Gastroesophageal sphincter (tissue), 4 donors: Measurements from ENCODE around the gene CHCHD6. TPM values are rescaled to one million over a fixed set of nuclear protein-coding genes. Genes with fewer than 3 reads are reported as not detected.

Experiments
- ATAC-seq: fragments of 150-250 bp; one replicate; pipeline ENCODE4 v1.9.1; 2016; ENCODE audit warnings: mild to moderate bottlenecking, moderate library complexity
- H3K27ac ChIP-seq, 4 donors: fragments of 200-600 bp; sonication (generic) in 3 of 4; 1 replicate in 3 of 4; 2 replicates in 1 of 4; pipeline ENCODE4 v1.5.1; 2016 to 2019
- H3K27me3 ChIP-seq: fragments of 200-600 bp; sonication (generic); one replicate; pipeline ENCODE4 v1.5.1; 2019
- H3K36me3 ChIP-seq, 2 donors: fragments of 200-600 bp; sonication (generic); one replicate each; pipeline ENCODE4 v1.5.1; 2019; ENCODE audit warnings: control low read depth in 1 of 2
- H3K4me1 ChIP-seq, 3 donors: fragments of 200-600 bp; sonication (generic); 1 replicate in 2 of 3; 2 replicates in 1 of 3; pipeline ENCODE4 v1.5.1; 2016 to 2019; ENCODE audit warnings: control low read depth in 2 of 3
- H3K4me3 ChIP-seq, 2 donors: fragments of 200-600 bp; sonication (generic); one replicate each; pipeline ENCODE4 v1.5.1; 2019; ENCODE audit warnings: mild to moderate bottlenecking in 1 of 2, moderate library complexity in 1 of 2
- H3K9me3 ChIP-seq, 3 donors: fragments of 200-600 bp; sonication (generic); one replicate each; pipeline ENCODE4 v1.5.1; 2017 to 2019; ENCODE audit warnings: control low read depth in 2 of 3
- CTCF ChIP-seq, 4 experiments: fragments of 200-600 bp in 2 of 4; fragments of 450-650 bp in 2 of 4; sonication (generic) in 1 of 4; IDR thresholded peaks; one replicate each; pipeline ENCODE4 v1.5.1; 2017 to 2019; ENCODE audit warnings: antibody characterized with exemption in 4 of 4, mild to moderate bottlenecking in 2 of 4, moderate library complexity in 2 of 4
- EP300 ChIP-seq: sonication (generic); formaldehyde crosslinking; IDR thresholded peaks from one replicate; pipeline ENCODE4 v1.6.1; 2017; ENCODE audit warnings: antibody characterized with exemption, mild to moderate bottlenecking
- POLR2A ChIP-seq, 2 donors: fragments of 450-650 bp; IDR thresholded peaks; one replicate each; pipeline ENCODE4 v1.6.1; 2017; ENCODE audit warnings: antibody characterized with exemption in 2 of 2, mild to moderate bottlenecking in 2 of 2, moderate library complexity in 1 of 2
- POLR2AphosphoS5 ChIP-seq: sonication (generic); formaldehyde crosslinking; IDR thresholded peaks from one replicate; pipeline ENCODE4 v1.6.1; 2017; ENCODE audit warnings: antibody characterized with exemption
- WGBS, 2 donors: methylation state at CpG; one replicate each; pipeline ENCODE4 v1.1.5; 2018; ENCODE audit warnings: low coverage in 1 of 2; 5-methylcytosine and 5-hydroxymethylcytosine counted together
- total RNA-seq, 4 donors: library from RNA; depleted of rRNA; stranded (reverse); fragments of >200 nt; gene quantifications; one replicate each; pipeline ENCODE4 v1.1.0, GENCODE V29; 2016

CHCHD6 gene
- total RNA-seq, 4 donors from 2014 or later = 8.5 to 37.2 (median 15.2) TPM

- H3K9me3 ChIP-seq = no peaks in the 10 kb centered on the region
- H3K4me1 ChIP-seq = peaks cover 0 to 8% (median 0%) of the 10 kb centered on the region in 3 donors
- no peaks in the 10 kb centered on the region for H3K27me3 ChIP-seq
- TF ChIP-seq POLR2A (IDR thresholded peaks at IDR 0.05) = no peak
- peaks cover 0 to 2% of the 10 kb centered on the region in 2 donors for H3K36me3 ChIP-seq
- no peak overlapping the region for H3K27ac ChIP-seq
- no peak for ATAC-seq
- H3K4me3 ChIP-seq = no peak overlapping the region
- WGBS, 2 donors = 90% methylated on average over 1 of the region's 2 CpGs; no CpG with 5 or more reads in 1 of the 2 donors
Observed at GRCh38 chr3:126937533-126937932, 233.5 kb downstream of the CHCHD6 start.

- Histone ChIP-seq H3K4me3 (no peak overlapping the region), H3K9me3 (no peaks in the 10 kb centered on the region), H3K27me3 (no peaks in the 10 kb centered on the region), H3K36me3 (peaks cover 0 to 6% of the 10 kb centered on the region in 2 donors), H3K27ac (no peak overlapping the region), H3K4me1 (peaks cover 0 to 4% (median 0%) of the 10 kb centered on the region in 3 donors)
- ATAC-seq = no peak
- TF ChIP-seq CTCF (IDR thresholded peaks at IDR 0.05) = no peak
- no peak for TF ChIP-seq POLR2AphosphoS5
- TF ChIP-seq POLR2A (IDR thresholded peaks at IDR 0.05) = no peak
- TF ChIP-seq EP300 = no peak
- WGBS, 2 donors = 67 to 78% methylated on average over 1 to 5 of the region's 7 CpGs
Observed at GRCh38 chr3:126937973-126938372, 233.9 kb downstream of the CHCHD6 start.

GRCh38 chr3:126938520-126939337 is 234.7 kb downstream of the CHCHD6 start:
- Histone ChIP-seq H3K4me3 (no peak overlapping the region), H3K4me1 (peaks cover 0 to 4% (median 0%) of the 10 kb centered on the region in 3 donors), H3K36me3 (peaks cover 0 to 7% of the 10 kb centered on the region in 2 donors), H3K27me3 (no peaks in the 10 kb centered on the region), H3K27ac (no peak overlapping the region), H3K9me3 (no peaks in the 10 kb centered on the region)
- WGBS, 2 donors = 67 to 74% methylated on average over 3 of the region's 8 CpGs
- TF ChIP-seq POLR2A (IDR thresholded peaks at IDR 0.05) (no peak), CTCF (IDR thresholded peaks at IDR 0.05) (no peak), POLR2AphosphoS5 (no peak), EP300 (no peak)
- no peak for ATAC-seq

GRCh38 chr3:126939338-126939718 is 235.3 kb downstream of the CHCHD6 start:
- H3K9me3 ChIP-seq = no peaks in the 10 kb centered on the region
- peaks cover 0 to 4% (median 0%) of the 10 kb centered on the region in 3 donors for H3K4me1 ChIP-seq
- no peak for TF ChIP-seq POLR2AphosphoS5
- TF ChIP-seq CTCF (IDR thresholded peaks at IDR 0.05) = no peak
- no peak for TF ChIP-seq EP300
- TF ChIP-seq POLR2A (IDR thresholded peaks at IDR 0.05) = no peak
- no peak overlapping the region for H3K27ac ChIP-seq
- H3K27me3 ChIP-seq = no peaks in the 10 kb centered on the region
- no peak overlapping the region for H3K4me3 ChIP-seq
- ATAC-seq = no peak
- 83 to 84% methylated on average over 4 of the region's 4 CpGs for WGBS, 2 donors
- H3K36me3 ChIP-seq = peaks cover 0 to 7% of the 10 kb centered on the region in 2 donors

GRCh38 chr3:126939733-126940132 is 235.7 kb downstream of the CHCHD6 start:
- Histone ChIP-seq H3K4me1 (peaks cover 0 to 4% (median 0%) of the 10 kb centered on the region in 3 donors), H3K27ac (no peak overlapping the region), H3K36me3 (peaks cover 0 to 7% of the 10 kb centered on the region in 2 donors), H3K9me3 (no peaks in the 10 kb centered on the region), H3K27me3 (no peaks in the 10 kb centered on the region), H3K4me3 (no peak overlapping the region)
- TF ChIP-seq POLR2AphosphoS5 (no peak), POLR2A (IDR thresholded peaks at IDR 0.05) (no peak), CTCF (IDR thresholded peaks at IDR 0.05) (no peak), EP300 (no peak)
- WGBS, 2 donors = 83 to 90% methylated on average over 3 of the region's 3 CpGs
- ATAC-seq = no peak
